Kidney epithelial cell (primary cell): ENCODE data around the gene SELENOF. TPM values are rescaled to one million over a fixed set of nuclear protein-coding genes. Genes with fewer than 3 reads are reported as not detected.

Experiments
- total RNA-seq: library from RNA; depleted of rRNA; stranded (reverse); fragments of >200 nt; gene quantifications from 2 replicates; pipeline ENCODE4 v1.2.3, GENCODE V29; 2015

SELENOF gene
- total RNA-seq, 1 donor from 2014 or later: 186 TPM

Other genes starting within 250 kb of the SELENOF start
- gene SH3GLB1, start 209.6 kb downstream of the SELENOF start, total RNA-seq: 25.1 and 39.6 TPM in 2 replicates
- gene HS2ST1, start 509 bp upstream of the SELENOF start, total RNA-seq: 10.4 and 13.4 TPM in 2 replicates